ENCODE measurements around the gene LRP5.

- no peak for TF ChIP-seq FOXP2 (optimal IDR thresholded peaks at IDR 0.05; ENCODE audit: borderline replicate concordance, extremely low read depth, extremely low read length, insufficient read depth)
- no peak for TF ChIP-seq TAF1 (IDR thresholded peaks at IDR 0.05; ENCODE audit: borderline replicate concordance, insufficient read depth, low read length)
Observed at GRCh38 chr11:68469122-68469521, 156.7 kb downstream of the LRP5 start.
